ENCODE measurements around the gene EIF2S3.

- TF ChIP-seq EZH2phosphoT487 (IDR thresholded peaks at IDR 0.05; ENCODE audit: low read depth, severe bottlenecking, unreplicated experiment): no peak
- no peak for TF ChIP-seq EZH2 (IDR thresholded peaks at IDR 0.05; ENCODE audit: borderline replicate concordance)
Measured at GRCh38 chrX:24054182-24055042, at the start of gene EIF2S3.
